GM21528 (cell line): ENCODE measurements around the gene SNED1.

Experiments used
- ATAC-seq: cut with Tn5 transposase; IDR thresholded peaks from one replicate; pipeline ENCODE4 v1.9.1; 2021; ENCODE audit warnings: mild to moderate bottlenecking, moderate library complexity; ENCODE audit not compliant: unreplicated experiment, low FRiP score

SNED1 gene

DNA sequence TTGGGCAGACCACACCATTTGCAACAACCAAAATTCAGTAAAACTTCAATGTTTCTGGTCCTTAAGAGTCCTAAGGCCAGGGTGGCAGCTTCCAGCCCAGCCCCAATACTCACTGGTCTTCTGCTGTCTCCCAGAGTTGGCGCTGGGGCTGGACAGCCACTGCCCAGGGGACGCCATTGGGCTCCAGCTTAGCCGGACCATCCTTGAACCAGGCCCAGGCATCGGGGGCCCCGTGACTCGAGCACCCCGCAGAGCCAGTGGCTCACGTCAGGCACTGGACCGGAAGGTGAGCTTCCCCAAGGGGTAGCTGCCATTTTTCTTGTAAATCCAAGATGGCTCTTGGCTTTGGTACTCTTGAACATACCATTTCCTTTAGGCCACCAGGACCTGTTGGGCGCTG lies 21.8 kb downstream of the SNED1 start:
- no peak for ATAC-seq

DNA sequence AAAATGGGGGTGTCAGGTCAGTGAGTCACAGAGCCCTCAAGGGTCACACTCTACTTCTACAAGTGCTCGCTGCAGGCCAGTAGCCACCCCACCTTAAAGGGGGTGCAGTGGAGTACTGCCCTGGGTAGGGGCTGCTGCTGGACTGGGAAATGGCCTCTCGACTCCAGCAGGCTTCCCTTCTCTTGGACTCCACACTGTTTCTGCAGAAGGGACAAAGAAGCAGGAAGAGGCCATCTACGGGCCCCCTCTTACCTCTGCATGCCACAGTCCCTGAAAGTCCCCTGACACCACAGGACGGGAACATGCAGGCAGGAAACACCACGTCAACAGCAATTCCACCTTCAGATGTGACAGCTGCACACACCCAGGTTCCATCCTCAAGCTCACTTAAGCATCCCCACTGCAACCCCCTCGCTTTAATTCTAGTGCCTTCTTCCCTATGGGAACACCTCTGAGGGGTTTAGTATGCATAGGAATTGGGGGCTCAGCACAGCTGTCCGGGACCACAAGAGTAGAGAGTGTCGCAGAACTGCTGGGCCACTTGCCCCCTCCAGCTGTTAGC lies 22.3 kb downstream of the SNED1 start:
- no peak for ATAC-seq

DNA sequence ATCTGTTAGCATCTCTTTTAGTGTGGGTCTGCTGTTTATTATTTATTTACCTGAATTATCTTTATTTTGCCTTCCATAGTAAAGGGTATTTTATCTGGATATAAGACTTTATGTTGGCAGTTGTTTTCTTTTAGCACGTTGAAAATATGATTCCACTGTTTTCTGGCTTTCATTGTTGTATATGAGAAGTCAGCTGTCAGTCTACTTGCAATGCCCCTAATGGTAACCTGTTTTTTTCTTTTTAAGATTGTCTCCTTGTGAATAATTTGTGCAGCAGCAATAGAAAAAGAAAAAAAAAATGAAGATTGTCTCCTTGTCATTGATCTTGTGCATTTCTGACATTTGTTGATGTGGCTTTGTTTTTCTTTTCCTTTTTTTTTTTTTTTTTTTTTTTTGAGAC lies 27.2 kb downstream of the SNED1 start:
- ATAC-seq, result no peak

DNA sequence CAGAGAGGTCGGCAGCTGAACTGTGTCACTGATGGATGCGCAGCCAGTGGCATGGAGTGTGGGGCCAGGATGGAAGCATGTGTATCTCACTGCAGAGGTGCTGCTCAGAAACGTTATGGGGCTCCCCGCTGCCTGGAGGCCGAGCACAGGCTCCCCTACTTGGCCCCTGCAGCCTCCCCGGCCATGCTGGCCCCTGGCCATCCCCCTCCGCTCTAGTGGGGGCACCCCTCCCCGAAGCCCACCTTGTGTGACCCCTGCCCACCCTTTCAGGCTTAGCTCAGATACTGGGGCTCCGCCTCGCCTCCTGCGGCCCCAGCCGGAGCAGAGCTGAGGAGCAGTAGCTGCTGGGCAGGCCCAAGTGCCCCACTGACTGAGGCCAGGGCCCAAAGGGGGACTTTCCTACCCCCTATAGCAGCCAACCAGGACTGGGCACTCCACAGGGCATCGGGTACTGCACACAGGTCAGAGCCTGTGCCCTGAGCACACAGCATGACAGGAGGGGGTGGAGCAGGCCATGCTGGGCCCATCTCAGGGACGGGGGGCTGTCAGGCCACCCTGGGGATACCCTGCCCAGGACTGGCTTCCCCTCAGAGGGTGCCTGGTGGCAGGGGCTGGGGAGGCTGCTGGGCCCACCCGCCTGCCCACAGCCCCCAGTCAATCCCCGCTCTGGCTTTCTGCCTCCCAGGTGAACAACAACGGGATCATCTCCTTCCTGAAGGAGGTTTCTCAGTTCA lies 31.3 kb downstream of the SNED1 start:
- ATAC-seq, result no peak

DNA sequence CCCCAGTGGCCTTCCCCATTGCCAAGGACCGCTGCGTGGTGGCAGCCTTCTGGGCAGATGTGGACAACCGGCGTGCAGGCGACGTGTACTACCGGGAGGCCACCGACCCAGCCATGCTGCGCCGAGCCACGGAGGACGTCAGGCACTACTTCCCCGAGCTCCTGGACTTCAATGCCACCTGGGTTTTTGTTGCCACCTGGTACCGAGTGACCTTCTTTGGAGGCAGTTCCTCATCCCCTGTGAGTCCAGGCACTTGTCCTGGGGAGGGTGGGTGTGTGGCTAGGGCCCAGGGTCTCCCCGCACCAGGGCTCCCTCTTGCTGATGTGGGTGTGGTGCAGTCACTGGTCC lies 31.9 kb downstream of the SNED1 start:
- ATAC-seq, result no peak

DNA sequence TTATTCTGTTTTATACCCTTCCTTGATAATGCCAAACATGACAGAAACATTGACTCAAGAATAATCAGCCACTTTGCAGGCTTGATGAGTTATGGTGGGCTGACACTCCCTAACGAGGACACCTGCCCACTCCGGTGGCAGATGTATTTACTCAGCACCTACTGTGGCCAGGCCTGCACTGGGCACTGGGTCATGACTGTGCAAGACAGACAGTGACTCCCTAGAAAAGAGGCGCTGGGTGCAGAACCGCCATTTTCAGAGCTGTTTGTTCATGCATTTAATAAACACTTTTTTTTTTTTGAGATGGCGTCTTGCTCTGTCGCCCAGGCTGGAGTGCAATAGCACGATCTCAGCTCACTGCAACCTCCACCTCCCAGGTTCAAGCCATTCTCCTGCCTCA lies 32.5 kb downstream of the SNED1 start:
- ATAC-seq, result no peak

DNA sequence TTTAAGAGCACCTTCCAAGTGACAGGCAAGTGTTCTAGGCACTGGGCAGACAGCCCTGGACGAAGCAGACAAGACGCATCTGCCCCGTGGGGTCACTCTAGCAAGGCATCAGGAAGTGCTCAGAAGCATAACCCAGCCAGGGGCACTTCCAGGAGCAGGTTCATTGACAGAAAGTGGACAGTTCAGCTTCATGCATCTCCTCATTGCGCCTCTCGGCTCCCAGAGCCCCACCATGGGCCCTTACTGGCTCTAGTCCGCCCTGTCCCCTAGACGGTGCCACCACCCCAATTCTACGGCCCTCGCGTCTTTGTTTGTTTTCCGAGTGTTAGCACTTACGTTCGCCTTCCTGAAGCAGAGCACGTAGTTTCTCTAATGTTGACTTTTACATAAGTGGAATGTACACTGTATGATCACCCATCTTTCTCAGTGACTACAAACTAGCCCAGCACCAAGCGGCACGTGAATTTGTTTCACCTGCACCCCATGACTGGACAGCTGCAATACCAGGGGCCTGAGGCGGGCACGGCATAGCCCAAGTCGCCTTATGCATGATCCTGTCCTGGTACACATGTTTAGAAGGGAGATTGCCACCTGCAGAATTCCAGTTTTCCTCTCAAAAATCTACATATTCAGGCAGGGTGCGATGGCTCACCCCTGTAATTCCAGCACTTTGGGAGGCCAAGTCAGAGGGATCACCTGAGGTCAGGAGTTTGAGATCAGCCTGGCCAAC lies 33.2 kb downstream of the SNED1 start:
- no peak for ATAC-seq

DNA sequence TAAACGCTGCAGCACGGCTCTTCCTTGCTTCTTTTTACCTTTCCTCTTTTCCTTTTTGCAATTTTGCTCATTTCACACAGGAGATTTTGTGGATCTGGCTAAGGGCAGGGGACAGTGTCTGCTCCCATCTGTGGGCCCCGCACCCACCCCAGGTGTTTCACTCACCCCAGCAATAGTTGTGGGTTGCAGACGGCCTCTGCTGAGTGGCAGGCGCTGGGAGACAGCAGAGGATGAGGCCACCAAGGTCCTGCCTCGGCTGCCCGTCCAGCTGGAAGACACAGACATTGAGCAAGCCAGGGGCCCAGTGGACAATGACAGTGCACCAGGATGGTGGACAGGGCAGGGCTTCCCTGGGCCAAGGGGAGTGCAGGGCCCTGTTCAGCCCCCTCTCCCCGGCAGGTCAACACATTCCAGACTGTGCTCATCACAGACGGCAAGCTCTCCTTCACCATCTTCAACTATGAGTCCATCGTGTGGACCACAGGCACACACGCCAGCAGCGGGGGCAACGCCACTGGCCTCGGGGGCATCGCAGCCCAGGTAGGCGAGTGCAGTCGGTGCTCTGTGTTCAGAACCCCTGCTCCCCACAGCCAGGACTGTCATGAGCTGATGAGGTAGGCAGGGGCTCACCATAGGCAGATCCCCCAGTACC lies 35.0 kb downstream of the SNED1 start:
- ATAC-seq, result no peak

DNA sequence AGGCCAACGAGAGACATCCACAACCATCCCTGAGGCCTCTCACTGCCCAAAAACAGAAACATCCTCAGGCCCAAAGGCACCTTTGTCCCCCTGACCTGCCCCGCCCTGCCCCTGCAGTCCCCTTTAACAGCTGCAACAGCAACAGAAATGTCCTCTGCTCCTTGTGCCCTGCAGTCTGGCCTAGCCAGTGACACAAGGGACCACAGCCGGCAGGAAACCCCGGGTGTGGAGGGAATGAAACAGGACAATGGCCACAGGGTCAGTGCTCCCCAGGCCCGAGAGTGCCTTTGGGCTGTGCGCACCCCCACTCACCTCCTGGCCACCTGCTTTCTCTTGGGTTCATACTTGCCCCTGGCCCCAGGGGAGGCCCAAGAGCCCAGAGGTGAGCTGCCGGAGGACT lies 35.6 kb downstream of the SNED1 start:
- ATAC-seq, result no peak

DNA sequence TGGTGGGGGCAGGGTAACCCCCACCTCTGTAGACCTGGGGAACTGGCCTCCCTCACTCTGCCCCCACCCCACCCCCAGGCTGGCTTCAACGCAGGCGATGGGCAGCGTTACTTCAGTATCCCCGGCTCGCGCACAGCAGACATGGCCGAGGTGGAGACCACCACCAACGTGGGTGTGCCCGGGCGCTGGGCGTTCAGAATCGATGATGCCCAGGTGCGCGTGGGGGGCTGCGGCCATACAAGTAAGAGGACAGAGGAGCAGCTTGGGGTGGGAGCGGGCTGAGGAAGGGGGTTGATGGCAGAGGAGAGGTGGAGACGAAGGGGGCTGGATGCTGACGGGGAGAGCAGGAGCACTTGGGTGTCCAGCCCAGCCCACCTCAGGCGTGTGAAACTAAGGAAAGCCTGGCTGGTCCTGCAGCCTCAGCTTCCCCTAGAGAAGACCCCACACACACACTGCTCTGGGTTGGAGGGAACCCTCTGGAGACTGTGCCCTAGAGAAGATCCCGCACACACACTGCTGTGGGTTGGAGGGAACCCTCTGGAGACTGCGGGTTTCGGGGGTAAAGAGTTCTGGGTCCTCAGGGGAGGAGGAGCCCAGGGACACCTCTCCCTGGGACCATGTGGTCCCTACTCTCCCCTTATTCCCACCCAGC lies 36.2 kb downstream of the SNED1 start:
- ATAC-seq, result no peak

DNA sequence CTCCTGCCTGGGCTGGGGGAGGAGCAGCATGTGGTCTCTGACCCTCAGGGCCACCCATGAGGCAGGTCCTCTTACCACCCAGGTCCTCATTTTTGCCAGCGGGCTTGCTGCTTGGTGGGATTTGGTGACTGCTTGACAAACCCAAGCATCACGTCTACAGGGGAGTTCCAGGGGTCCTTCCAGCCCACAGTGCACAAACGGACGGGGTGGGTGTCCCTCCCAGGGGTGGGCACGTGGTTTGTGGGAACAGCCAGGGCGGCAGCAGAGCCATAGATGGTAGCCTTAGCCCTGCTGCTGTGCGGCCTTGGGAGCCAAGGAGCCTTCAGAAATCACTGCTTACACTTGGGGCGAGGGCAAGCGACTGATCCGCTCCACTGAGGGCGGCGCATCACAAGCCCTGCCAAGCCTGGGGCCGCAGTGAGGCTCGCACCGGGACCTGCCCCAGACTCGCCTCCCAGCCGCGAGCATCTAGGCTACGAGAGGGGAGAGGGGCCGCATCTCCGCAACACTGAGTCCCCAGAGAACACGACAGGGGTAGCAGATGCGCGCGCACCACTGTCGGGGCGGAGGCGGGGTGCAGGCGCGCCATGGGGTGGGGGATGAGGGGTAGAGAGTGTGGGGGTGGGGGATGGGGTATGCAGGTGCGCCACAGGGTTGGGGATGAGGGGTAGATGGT lies 36.9 kb downstream of the SNED1 start:
- ATAC-seq, result no peak

DNA sequence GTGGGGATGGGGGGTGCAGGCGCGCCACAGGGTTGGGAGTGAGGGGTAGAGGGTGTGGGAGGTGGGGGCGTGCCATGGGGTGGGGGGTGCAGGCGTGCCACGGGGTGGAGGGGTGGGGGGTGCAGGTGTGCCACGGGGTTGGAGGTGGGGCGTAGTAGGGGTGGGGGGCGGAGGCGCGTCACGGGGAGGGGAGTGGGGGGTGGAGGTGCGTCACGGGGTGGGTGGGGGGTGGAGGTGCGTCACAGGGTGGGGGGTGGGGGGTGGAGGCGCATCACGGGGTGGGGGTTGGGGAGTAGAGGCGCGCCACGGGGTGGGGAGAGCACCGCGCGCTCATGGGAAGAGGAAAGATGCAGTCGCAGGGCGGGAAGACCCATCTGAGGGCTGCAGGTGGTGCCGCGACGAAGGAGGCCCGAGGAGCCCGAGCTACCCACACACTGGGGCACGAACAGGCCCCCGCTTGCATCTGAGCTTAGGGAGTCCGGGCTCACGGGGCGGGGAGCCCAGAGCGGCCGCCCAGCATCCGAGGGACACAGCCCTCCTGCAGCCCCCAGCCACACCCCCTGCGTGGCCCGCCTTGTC lies 37.5 kb downstream of the SNED1 start:
- ATAC-seq, result no peak

DNA sequence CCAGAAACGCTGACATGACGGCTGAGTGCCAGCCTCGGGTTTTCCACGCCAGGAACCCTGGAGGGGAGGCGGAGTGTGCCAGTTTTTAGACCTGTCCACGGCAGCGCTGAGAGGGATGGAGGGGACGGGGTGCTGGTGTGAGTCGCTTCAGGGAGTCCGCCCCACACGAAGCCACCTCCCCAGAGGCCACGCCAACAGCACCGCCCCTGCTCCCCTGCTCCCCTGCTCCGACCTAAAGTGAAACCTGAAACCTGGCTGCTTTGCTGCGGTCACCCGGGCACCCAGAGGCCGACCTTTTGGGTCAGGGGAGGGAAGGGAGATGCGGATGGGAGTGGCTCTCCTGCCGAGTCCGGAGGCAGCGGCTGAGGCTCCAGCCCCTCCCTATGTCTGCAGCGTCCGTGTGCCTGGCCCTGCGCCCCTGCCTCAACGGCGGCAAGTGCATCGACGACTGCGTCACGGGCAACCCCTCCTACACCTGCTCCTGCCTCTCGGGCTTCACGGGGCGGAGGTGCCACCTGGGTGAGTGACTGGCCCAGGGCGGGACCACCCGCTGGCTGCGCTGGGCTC lies 38.1 kb downstream of the SNED1 start:
- peak; percentile 70 for ATAC-seq

DNA sequence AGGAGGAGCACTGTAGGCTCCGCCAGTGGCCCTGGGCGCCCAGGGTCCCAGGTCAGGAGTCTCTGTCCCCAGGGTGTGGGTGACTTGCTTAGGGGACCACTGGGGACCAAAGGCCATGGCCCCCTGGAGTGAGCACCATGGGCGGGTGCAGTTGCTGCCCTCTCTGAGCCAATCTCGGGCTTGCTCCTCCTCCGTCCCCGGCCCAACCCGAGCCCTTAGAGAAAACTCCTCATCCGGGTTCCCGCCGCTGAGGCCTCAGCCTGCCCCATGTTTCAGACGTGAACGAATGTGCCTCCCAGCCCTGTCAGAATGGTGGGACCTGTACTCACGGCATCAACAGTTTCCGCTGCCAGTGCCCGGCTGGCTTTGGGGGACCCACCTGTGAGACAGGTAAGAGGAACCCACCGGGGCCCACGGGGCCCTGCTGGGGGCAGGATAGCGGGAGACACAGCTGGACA lies 38.6 kb downstream of the SNED1 start:
- peak; percentile 9 for ATAC-seq

DNA sequence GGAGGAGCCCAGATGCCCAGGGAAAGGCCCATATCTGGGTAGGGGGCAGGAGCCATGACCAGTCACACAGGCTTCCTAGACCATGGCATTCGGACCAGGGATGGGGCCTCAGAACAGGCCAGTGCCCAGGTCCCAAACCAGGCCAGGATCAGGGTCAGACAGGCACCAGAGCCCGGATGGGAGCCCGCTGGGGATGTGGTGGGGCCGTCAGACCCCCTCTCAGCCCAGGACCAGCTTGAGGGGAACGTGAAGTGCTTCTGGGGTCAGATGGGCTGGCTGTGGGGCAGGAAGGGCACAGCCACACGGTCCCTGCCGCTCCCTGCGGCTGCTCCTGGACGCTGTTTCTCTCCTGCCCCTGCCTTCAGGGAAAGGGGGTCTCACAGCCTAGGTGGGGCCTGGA lies 39.1 kb downstream of the SNED1 start:
- no peak for ATAC-seq

DNA sequence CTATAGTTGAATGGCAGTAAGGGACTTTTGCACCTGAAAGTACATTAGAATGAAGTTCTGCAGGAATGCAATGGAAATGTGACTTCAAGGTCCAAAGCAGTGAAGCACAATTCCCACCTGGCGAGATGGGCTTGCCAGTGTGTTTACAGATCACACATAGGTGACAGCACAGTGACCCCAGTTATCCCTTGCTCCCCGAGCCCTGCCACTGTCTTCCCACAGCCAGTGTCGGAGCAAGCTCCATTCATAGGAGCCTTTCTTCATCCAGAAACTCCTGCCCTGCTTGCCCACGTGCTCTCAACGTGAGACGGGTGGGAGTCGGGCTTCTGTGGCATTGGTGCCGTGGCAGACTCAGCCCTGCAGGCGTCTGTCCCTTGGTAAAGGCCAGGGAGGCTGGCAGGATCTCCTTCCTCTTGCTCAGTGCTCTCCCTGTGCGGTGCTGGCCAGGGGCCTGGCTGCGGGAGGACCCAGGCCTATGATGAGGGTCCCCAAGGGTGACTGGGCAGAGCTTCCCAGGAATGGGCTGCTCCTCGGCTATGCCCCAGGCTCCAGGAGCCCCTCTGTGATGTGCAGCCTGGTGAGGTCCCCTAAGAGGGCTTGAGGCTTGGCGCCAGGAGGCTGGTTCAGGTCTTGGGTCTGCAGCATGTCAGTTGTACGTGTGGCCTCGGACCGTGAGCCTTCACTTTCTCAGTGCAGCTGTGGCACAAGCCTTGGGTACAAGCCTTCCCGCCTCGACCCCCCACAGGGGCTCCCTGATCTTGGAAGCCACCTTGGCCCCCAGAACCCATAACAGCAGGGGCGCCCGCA lies 40.2 kb downstream of the SNED1 start:
- ATAC-seq, result no peak

DNA sequence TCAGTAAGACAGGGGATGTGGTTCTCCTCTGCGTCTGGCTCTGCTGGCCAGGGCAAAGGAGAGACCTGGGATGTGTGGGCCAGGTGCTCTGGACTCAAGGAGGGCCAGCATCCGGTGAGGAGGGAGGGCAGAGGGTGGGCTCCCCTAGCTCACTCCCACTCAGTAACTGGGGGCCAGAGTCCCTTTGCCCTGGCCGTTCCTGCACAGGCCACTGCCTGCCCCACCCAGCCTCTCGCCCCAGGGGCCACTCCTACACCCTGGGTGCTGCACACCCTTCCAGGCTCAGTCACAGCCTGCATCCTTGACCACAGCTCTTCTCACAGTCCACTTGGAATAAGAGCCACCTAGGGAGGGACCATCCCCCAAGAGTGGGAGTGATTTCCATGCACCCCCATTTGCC lies 41.0 kb downstream of the SNED1 start:
- ATAC-seq, result no peak

DNA sequence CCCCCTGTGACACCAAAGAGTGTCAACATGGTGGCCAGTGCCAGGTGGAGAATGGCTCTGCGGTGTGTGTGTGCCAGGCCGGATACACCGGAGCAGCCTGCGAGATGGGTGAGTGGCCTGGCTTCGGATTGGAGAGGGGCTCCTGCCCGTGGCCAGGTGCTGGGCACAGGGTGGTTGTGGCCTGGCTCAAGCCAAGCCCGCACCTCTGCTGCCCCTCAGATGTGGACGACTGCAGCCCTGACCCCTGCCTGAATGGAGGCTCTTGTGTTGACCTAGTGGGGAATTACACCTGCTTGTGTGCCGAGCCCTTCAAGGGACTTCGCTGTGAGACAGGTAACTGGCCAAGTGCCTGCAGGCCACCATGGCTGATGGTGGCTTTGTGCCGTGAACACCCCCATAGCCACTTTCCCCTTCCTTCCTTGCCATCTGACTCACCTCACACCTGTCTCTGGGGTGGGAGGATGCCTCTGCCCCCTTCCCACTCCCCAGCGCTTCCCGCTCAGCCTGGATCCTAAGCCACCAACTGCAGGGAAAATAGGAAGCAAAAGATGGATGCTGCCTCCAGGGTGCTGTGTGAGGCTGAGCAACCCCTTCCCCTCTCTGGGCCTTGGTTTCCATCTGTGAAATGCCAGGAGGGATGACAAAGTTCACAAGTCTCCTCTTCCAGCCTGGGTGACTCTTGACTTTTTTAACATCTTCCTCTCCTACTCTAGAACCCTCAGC lies 41.8 kb downstream of the SNED1 start:
- no peak for ATAC-seq
